ENCODE measurements around the gene PRKAR1B.
"Not testable (repeated sequence)": the region's sequence is repeated elsewhere in the genome, so short reads cannot be mapped to it uniquely, and the experiment has no call there.

PRKAR1B gene

GRCh38 chr7:668139-668931, 58.7 kb downstream of the PRKAR1B start:
- DNase-seq (ENCODE audit: low read depth, low spot score) = peak; percentile 88

GRCh38 chr7:666454-667292, 60.4 kb downstream of the PRKAR1B start:
- no peak for DNase-seq (ENCODE audit: low read depth, low spot score)

- peak; percentile 52 for DNase-seq (ENCODE audit: low read depth, low spot score)
These were observed 61.2 kb downstream of the PRKAR1B start for GRCh38 chr7:665736-666453.

- peak; percentile 88 for DNase-seq (ENCODE audit: low read depth, low spot score)
These were observed 61.9 kb downstream of the PRKAR1B start for GRCh38 chr7:664997-665735.

- no peak for DNase-seq (ENCODE audit: low read depth, low spot score)
These were observed 62.7 kb downstream of the PRKAR1B start for GRCh38 chr7:664402-664775.

GRCh38 chr7:662576-662975, 64.5 kb downstream of the PRKAR1B start:
- no peak for DNase-seq (ENCODE audit: low read depth, low spot score)

GRCh38 chr7:659996-660395, 67.1 kb downstream of the PRKAR1B start:
- DNase-seq (ENCODE audit: low read depth, low spot score) = no peak

- no peak for DNase-seq (ENCODE audit: low read depth, low spot score)
These were observed 67.7 kb downstream of the PRKAR1B start for GRCh38 chr7:659306-659847.

GRCh38 chr7:657565-658119, 69.4 kb downstream of the PRKAR1B start:
- no peak for DNase-seq (ENCODE audit: low read depth, low spot score)

GRCh38 chr7:657010-657409, 70.1 kb downstream of the PRKAR1B start:
- DNase-seq (ENCODE audit: low read depth, low spot score) = not testable (repeated sequence)

GRCh38 chr7:655758-656157, 71.3 kb downstream of the PRKAR1B start:
- no peak for DNase-seq (ENCODE audit: low read depth, low spot score)

GRCh38 chr7:653829-654764, 73.0 kb downstream of the PRKAR1B start:
- no peak for DNase-seq (ENCODE audit: low read depth, low spot score)

- no peak for DNase-seq (ENCODE audit: low read depth, low spot score)
These were observed 74.2 kb downstream of the PRKAR1B start for GRCh38 chr7:652881-653280.

- DNase-seq (ENCODE audit: low read depth, low spot score) = not testable (repeated sequence)
These were observed 74.9 kb downstream of the PRKAR1B start for GRCh38 chr7:652167-652566.

- DNase-seq (ENCODE audit: low read depth, low spot score) = no peak
These were observed 75.9 kb downstream of the PRKAR1B start for GRCh38 chr7:651032-651728.

- DNase-seq (ENCODE audit: low read depth, low spot score) = no peak
These were observed 76.6 kb downstream of the PRKAR1B start for GRCh38 chr7:650339-651031.

- no peak for DNase-seq (ENCODE audit: low read depth, low spot score)
These were observed 80.1 kb downstream of the PRKAR1B start for GRCh38 chr7:646951-647350.

- no peak for DNase-seq (ENCODE audit: low read depth, low spot score)
These were observed 80.6 kb downstream of the PRKAR1B start for GRCh38 chr7:646487-646886.

GRCh38 chr7:645606-646005, 81.5 kb downstream of the PRKAR1B start:
- DNase-seq (ENCODE audit: low read depth, low spot score) = no peak
